Trophoblast cell (in vitro differentiated cells and primary cell): ENCODE measurements around the gene DTD1.

Experiments used
- DNase-seq, 2 donors: peaks; one replicate each; pipeline ENCODE4 v3.0.0-alpha.2; 2016
- H2AFZ ChIP-seq: 2 replicates; pipeline ENCODE4 v1.6.1; 2013; ENCODE audit warnings: low read length, moderate library complexity, mild to moderate bottlenecking; ENCODE audit not compliant: insufficient read depth, poor library complexity
- H2AK5ac ChIP-seq: 2 replicates; pipeline ENCODE4 v1.6.1; 2013; ENCODE audit warnings: mild to moderate bottlenecking, low read length
- H2BK120ac ChIP-seq: 2 replicates; pipeline ENCODE4 v1.6.1; 2013; ENCODE audit warnings: low read length, mild to moderate bottlenecking, moderate library complexity; ENCODE audit not compliant: insufficient read depth, poor library complexity
- H2BK12ac ChIP-seq: 2 replicates; pipeline ENCODE4 v1.6.1; 2013; ENCODE audit warnings: mild to moderate bottlenecking, low read length, moderate library complexity
- H2BK5ac ChIP-seq: 2 replicates; pipeline ENCODE4 v1.6.1; 2013; ENCODE audit warnings: low read length, low read depth, moderate library complexity, mild to moderate bottlenecking; ENCODE audit not compliant: poor library complexity
- H3K14ac ChIP-seq: 2 replicates; pipeline ENCODE4 v1.6.1; 2013; ENCODE audit warnings: mild to moderate bottlenecking, low read length
- H3K18ac ChIP-seq: 2 replicates; pipeline ENCODE4 v1.6.1; 2013; ENCODE audit warnings: mild to moderate bottlenecking, low read length
- H3K23ac ChIP-seq: 2 replicates; pipeline ENCODE4 v1.6.1; 2013; ENCODE audit warnings: low read length
- H3K27ac ChIP-seq: 2 replicates; pipeline ENCODE4 v1.5.1; 2013; ENCODE audit warnings: low read depth, mild to moderate bottlenecking, inconsistent platforms, low read length, moderate library complexity
- H3K27me3 ChIP-seq: 2 replicates; pipeline ENCODE4 v1.6.1; 2013; ENCODE audit warnings: inconsistent platforms, mild to moderate bottlenecking, low read length, moderate library complexity; ENCODE audit not compliant: insufficient read depth
- H3K36me3 ChIP-seq, 2 experiments: 1 replicate in 1 of 2; 2 replicates in 1 of 2; pipeline ENCODE4 v1.6.1; 2013; ENCODE audit warnings: low read length in 2 of 2, mild to moderate bottlenecking in 2 of 2, moderate library complexity in 1 of 2; ENCODE audit not compliant: insufficient read depth in 2 of 2, control insufficient read depth in 1 of 2
- H3K4ac ChIP-seq: 2 replicates; pipeline ENCODE4 v1.6.1; 2013; ENCODE audit warnings: low read depth, mild to moderate bottlenecking, low read length, moderate library complexity
- H3K4me1 ChIP-seq, 2 experiments: 1 replicate in 1 of 2; 2 replicates in 1 of 2; pipeline ENCODE4 v1.6.1; 2013; ENCODE audit warnings: low read length in 2 of 2, mild to moderate bottlenecking in 2 of 2, moderate library complexity in 1 of 2; ENCODE audit not compliant: insufficient read depth in 2 of 2, control insufficient read depth in 1 of 2
- H3K4me2 ChIP-seq: 2 replicates; pipeline ENCODE4 v1.6.1; 2013; ENCODE audit warnings: inconsistent platforms, mild to moderate bottlenecking, low read length, moderate library complexity
- H3K4me3 ChIP-seq: 2 replicates; pipeline ENCODE4 v1.5.1; 2013; ENCODE audit warnings: mild to moderate bottlenecking, low read depth, low read length, inconsistent platforms
- H3K79me1 ChIP-seq: one replicate; pipeline ENCODE4 v1.6.1; 2013; ENCODE audit warnings: low read length
- H3K79me2 ChIP-seq: 2 replicates; pipeline ENCODE4 v1.6.1; 2013; ENCODE audit warnings: low read length, mild to moderate bottlenecking; ENCODE audit not compliant: control insufficient read depth, insufficient read depth, poor library complexity
- H3K9ac ChIP-seq: 2 replicates; pipeline ENCODE4 v1.6.1; 2013; ENCODE audit warnings: mild to moderate bottlenecking, low read length
- H3K9me3 ChIP-seq: 2 replicates; pipeline ENCODE4 v1.6.1; 2013; ENCODE audit warnings: low read depth, mild to moderate bottlenecking, control low read depth, inconsistent platforms, low read length; ENCODE audit not compliant: insufficient read depth
- H4K12ac ChIP-seq: 2 replicates; pipeline ENCODE4 v1.6.1; 2013; ENCODE audit warnings: low read depth, mild to moderate bottlenecking, low read length, moderate library complexity
- H4K8ac ChIP-seq: 2 replicates; pipeline ENCODE4 v1.6.1; 2013; ENCODE audit warnings: low read depth, mild to moderate bottlenecking, low read length, moderate library complexity
- H4K91ac ChIP-seq: one replicate; pipeline ENCODE4 v1.6.1; 2013; ENCODE audit warnings: low read depth, mild to moderate bottlenecking, low read length, moderate library complexity
- WGBS: extraction: QIAGEN DNeasy Blood & Tissue Kit; methylation state at CpG from one replicate; pipeline ENCODE4 v1.1.7; 2013; ENCODE audit warnings: missing lambda C conversion rate; ENCODE audit not compliant: insufficient read length, insufficient coverage; ENCODE audit errors: extremely low coverage; 5-methylcytosine and 5-hydroxymethylcytosine counted together

Gene DTD1

DNA sequence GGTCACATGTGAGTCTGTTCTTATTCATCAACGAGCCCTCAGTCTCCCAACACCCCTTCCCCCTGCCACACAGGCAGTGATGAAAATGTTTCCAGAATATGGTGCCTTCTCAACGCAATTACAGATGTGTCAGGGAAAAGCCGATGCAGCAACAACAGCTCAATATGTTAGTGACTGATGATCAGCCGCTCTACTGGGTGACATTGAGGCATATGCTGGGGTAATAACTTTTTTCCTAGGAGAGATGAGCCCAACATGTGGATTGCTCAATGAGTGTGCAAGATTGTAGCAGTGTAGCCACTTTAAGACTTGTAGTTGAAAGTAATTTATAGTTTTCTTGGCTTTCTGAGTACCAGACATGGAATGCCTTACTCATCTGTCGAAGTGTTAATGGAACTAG lies 49.4 kb downstream of the DTD1 start:
- Histone ChIP-seq H3K14ac (no peak overlapping the region), H3K27ac (no peak overlapping the region), H3K4me2 (no peak overlapping the region), H3K27me3 (no peaks in the 10 kb centered on the region), H3K79me1 (peaks cover 2% of the 10 kb centered on the region), H4K8ac (no peak overlapping the region), H2AK5ac (no peak overlapping the region), H2AFZ (no peak overlapping the region), H2BK5ac (no peak overlapping the region), H3K4ac (no peak overlapping the region), H2BK12ac (no peak overlapping the region), H4K91ac (no peak overlapping the region), H3K18ac (no peak overlapping the region), H3K9ac (no peak overlapping the region), H3K79me2 (no peaks in the 10 kb centered on the region), H3K4me1 (peaks cover 0 to 2% of the 10 kb centered on the region in 2 experiments), H3K4me3 (no peak overlapping the region), H3K36me3 (no peaks in the 10 kb centered on the region), H4K12ac (no peak overlapping the region), H3K9me3 (no peaks in the 10 kb centered on the region), H3K23ac (no peak overlapping the region), H2BK120ac (no peak overlapping the region)
- no CpG with 5 or more reads among the region's 5 CpGs for WGBS
- no peak for DNase-seq

DNA sequence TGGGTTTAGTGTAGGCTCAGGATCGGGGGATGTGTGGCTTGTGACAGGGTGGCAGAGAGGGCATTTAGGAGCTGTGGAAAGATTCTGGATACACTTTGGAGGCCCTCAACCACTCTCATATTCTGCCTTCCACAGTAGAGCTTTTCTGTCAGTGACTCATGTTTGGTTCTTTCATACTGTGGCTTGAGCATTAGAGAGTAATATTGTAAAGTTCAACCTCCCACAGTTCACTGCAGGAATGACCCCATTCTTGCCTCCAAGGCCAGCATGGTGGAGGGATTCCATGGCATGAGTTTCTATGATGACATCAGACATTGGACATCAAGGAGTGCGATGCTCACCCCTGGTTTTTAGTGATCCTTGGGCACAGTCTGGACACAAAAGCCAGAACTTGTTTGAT lies 50.9 kb downstream of the DTD1 start:
- Histone ChIP-seq H3K79me1 (peaks cover 2% of the 10 kb centered on the region), H2AK5ac (no peak overlapping the region), H3K14ac (no peak overlapping the region), H3K4me3 (no peak overlapping the region), H4K12ac (no peak overlapping the region), H2BK12ac (no peak overlapping the region), H3K4me2 (no peak overlapping the region), H3K9me3 (no peaks in the 10 kb centered on the region), H3K27ac (no peak overlapping the region), H4K8ac (no peak overlapping the region), H3K79me2 (no peaks in the 10 kb centered on the region), H4K91ac (no peak overlapping the region), H3K4ac (no peak overlapping the region), H3K9ac (no peak overlapping the region), H2BK120ac (no peak overlapping the region), H3K23ac (no peak overlapping the region), H3K4me1 (peaks cover 0 to 2% of the 10 kb centered on the region in 2 experiments), H3K27me3 (no peaks in the 10 kb centered on the region), H2BK5ac (no peak overlapping the region), H2AFZ (no peak overlapping the region), H3K18ac (no peak overlapping the region), H3K36me3 (no peaks in the 10 kb centered on the region)
- DNase-seq, result no peak
- no CpG with 5 or more reads among the region's 2 CpGs for WGBS

DNA sequence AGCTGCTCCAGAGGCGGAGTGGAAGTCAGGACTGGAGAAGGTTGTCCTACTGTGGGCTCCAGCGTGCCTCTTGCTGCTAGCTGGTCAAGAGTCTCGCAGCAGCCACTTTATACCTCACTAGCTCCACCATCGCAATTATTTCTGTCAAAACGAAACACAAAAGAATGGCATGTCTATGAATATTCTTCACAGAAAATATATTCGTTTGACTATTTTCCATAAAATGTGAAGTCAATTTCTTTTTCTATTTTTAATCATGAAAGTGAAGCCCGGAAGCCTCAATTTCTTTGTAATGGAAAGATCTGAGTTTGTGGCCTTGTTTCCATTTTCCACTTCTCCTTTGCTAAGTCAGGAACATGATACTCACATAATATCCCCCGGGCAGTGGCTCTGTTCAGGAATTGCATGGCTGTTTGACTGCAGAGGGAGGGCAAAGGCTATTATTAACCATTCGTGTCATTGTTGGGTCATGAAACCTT lies 51.7 kb downstream of the DTD1 start:
- Histone ChIP-seq H3K79me2 (no peaks in the 10 kb centered on the region), H3K18ac (no peak overlapping the region), H2AK5ac (peak overlapping the region; percentile 87), H3K14ac (no peak overlapping the region), H3K79me1 (peaks cover 2% of the 10 kb centered on the region), H3K27ac (no peak overlapping the region), H4K91ac (no peak overlapping the region), H3K4me2 (no peak overlapping the region), H3K27me3 (no peaks in the 10 kb centered on the region), H3K9me3 (no peaks in the 10 kb centered on the region), H3K36me3 (no peaks in the 10 kb centered on the region), H4K8ac (no peak overlapping the region), H3K4me1 (peaks cover 0 to 2% of the 10 kb centered on the region in 2 experiments), H2BK5ac (no peak overlapping the region), H3K9ac (no peak overlapping the region), H3K23ac (no peak overlapping the region), H2AFZ (no peak overlapping the region), H2BK120ac (no peak overlapping the region), H4K12ac (no peak overlapping the region), H2BK12ac (peak overlapping the region; percentile 61), H3K4ac (no peak overlapping the region), H3K4me3 (no peak overlapping the region)
- DNase-seq, result no peak
- no CpG with 5 or more reads among the region's 9 CpGs for WGBS

GRCh38 chr20:18645196-18645745 lies 57.4 kb downstream of the DTD1 start:
- no CpG with 5 or more reads among the region's 3 CpGs for WGBS
- no peak overlapping the region for H3K14ac ChIP-seq
- no peak overlapping the region for H4K8ac ChIP-seq
- no peak overlapping the region for H4K91ac ChIP-seq
- H3K4ac ChIP-seq, result no peak overlapping the region
- no peak overlapping the region for H3K18ac ChIP-seq
- H3K9me3 ChIP-seq, result no peaks in the 10 kb centered on the region
- H2BK5ac ChIP-seq, result no peak overlapping the region
- no peak overlapping the region for H2AFZ ChIP-seq
- no peak overlapping the region for H2BK120ac ChIP-seq
- no peak overlapping the region for H3K23ac ChIP-seq
- no peak overlapping the region for H2BK12ac ChIP-seq
- no peaks in the 10 kb centered on the region for H3K36me3 ChIP-seq
- no peak overlapping the region for H4K12ac ChIP-seq
- H3K4me2 ChIP-seq, result no peak overlapping the region
- peak overlapping the region; percentile 0 for H3K27ac ChIP-seq
- H2AK5ac ChIP-seq, result no peak overlapping the region
- no peak overlapping the region for H3K9ac ChIP-seq
- H3K4me1 ChIP-seq, result peaks cover 4 to 7% of the 10 kb centered on the region in 2 experiments
- H3K79me2 ChIP-seq, result no peaks in the 10 kb centered on the region
- H3K4me3 ChIP-seq, result no peak overlapping the region
- H3K27me3 ChIP-seq, result no peaks in the 10 kb centered on the region
- peaks cover 4% of the 10 kb centered on the region for H3K79me1 ChIP-seq
- DNase-seq, result peak; percentile 83 to 93
